ENCODE data around the gene TBC1D12. TPM values are rescaled to one million over a fixed set of nuclear protein-coding genes. Genes with fewer than 3 reads are reported as not detected.
A peak's percentile ranks its signal among the peaks of the same experiment; 100 is the strongest.

Gene TBC1D12
- polyA plus RNA-seq, 3 donors = 16.9 to 22.4 (median 19.9) TPM

DNA sequence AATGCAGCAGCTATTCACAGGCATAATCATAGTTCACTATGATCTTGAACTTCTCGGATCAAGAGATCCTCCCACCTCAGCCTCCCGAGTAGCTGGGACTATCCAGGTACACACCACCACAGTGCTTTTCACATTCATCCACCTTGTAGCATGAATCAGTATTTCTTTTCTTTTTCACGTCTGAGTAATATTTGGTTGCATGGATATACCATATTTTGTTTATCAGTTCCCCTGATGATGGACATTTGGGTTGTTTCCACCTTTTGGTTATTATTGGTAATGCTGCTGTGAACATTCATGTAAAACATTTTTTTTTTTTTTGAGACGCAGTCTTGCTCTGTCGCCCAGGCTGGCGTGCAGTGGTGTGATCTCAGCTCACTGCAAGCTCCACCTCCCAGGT, 3.6 kb upstream of the TBC1D12 start:
- DNase-seq (ENCODE audit: extremely low read depth in 1 of 11, low read depth in 9 of 11, low spot score in 4 of 11) = no peak

DNA sequence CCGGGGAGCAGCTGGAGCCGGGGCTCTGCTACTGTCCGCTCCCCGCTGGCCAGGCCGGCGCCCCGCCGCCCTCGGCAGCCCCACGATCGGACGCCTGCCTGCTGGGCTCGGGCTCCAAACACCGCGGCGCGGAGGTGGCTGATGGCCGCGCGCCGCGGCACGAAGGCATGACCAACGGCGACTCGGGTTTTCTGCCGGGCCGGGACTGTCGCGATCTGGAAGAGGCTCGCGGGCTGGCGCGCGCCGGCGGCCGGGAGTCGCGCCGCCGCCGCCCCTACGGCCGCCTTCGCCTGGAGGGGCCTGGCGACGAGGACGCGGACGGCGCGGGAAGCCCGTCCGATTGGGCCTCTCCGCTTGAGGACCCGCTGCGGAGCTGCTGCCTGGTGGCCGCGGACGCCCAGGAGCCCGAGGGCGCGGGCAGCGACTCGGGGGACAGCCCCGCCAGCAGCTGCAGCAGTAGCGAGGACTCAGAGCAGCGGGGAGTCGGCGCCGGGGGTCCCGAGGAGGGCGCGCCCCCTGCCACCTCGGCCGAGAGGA, 570 bp downstream of the TBC1D12 start:
- peak in 8 of 11 donors; percentile 20 to 48 (median 38) for DNase-seq (ENCODE audit: extremely low read depth in 1 of 11, low read depth in 9 of 11, low spot score in 4 of 11)

DNA sequence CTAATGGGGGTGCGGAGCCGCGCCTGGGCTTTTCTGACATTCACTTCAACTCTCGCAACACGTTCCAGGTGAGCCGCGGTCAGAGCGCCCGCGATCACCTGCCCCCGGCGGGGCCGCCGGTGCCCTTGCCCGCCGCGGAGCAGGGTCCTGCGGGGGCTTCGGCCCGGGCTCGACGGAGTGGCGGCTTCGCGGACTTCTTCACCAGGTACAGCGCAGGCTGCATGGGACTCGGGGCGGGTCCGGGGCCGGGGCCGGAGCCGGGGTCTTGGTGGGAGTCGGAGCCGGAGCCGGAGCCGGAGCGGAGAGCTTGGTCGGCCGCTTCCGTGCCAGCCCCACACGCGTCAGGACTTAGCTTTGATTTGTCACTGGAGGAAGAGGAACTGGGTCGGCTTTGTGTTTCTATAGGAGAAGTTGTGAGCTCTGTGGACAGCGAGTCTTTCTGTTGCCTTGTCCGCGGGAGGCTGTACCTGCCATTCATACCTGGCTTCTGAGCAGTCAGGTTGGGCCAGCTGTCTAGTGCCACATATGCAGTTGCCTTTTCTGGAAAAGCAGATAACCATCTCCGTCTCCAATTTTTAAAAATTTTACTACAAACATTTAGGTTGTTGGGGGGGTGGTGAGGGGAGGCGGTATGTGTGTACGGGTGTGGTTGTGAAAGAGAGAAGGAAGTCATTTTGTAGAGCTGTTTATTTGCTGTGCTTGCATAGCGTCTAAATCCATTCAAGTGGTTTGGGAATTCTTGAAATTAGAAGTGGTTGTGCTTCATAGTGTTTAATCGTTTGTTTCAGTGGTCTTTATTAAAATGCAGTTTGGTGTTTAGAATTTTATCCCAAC, 1.3 kb downstream of the TBC1D12 start:
- DNase-seq (ENCODE audit: extremely low read depth in 1 of 11, low read depth in 9 of 11, low spot score in 4 of 11) = peak in 8 of 11 donors; percentile 36 to 64 (median 47)

DNA sequence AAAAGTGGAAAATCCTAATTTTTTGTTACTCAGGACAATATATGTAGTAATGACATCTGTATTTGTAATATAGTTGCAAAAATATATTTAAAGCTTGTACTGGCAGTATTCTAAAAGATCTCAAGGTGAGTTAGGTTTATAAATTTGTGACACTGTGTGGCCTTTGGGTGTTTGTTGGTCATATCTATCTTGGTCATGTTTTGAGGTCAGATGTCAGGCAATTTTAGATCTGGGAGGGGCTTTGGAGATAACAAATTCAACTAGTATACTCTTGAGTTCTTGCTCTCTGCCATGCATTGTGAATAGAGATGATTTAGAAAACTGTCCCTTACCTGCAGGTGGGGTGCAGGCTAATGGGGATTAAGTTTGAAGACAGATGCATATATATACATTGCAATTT, 3.1 kb downstream of the TBC1D12 start:
- no peak for DNase-seq (ENCODE audit: extremely low read depth in 1 of 11, low read depth in 9 of 11, low spot score in 4 of 11)

DNA sequence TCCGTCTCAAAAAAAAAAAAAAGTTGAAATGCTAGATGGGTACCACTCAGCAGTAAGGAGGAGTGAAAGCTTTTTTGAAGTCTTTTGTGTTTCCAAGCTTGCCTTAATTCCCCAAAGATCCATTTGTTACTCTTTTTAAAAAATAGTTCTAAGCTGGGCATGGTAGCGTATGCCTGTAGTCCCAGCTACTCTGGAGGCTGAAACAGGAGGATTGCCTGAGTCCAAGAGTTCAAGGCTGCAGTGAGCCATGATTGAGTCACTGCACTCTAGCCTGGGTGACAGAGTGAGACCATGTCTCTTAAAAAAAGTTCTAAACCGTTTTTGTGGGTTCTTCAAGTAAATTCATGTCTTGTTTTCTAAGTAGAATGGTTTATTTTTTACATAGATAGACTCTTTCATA, 5.3 kb downstream of the TBC1D12 start:
- no peak for DNase-seq (ENCODE audit: extremely low read depth in 1 of 11, low read depth in 9 of 11, low spot score in 4 of 11)

DNA sequence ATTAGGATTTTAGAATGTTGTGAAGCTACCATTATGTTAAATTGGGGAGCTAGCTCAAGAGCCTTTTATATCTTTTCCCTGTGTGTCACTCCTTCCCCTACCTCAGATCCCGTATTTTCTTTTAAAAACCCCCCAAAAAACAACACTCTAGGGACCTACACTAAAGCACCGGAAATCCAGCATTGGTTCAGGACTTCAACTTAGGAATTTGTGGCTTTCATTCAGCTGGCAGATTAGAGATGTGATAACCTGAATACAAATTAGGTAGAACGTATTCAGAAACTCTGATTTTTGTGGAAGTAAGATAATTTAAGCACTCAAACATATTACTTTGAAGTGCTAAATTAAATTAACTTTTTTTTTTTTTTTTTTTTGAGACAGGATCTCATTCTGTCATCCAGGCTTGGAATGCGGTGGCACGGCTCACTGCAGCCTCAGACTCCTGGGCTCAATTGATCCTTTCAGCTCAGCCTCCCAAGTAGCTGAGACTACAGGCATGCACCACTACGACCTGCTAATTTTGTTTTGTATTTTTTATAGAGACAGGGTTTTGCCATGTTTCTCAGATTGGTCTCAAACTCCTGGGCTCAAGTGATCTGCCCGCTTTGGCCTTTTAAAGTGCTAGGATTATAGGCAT, 6.8 kb downstream of the TBC1D12 start:
- peak in 1 of 11 donors; percentile 12 for DNase-seq (ENCODE audit: extremely low read depth in 1 of 11, low read depth in 9 of 11, low spot score in 4 of 11)

DNA sequence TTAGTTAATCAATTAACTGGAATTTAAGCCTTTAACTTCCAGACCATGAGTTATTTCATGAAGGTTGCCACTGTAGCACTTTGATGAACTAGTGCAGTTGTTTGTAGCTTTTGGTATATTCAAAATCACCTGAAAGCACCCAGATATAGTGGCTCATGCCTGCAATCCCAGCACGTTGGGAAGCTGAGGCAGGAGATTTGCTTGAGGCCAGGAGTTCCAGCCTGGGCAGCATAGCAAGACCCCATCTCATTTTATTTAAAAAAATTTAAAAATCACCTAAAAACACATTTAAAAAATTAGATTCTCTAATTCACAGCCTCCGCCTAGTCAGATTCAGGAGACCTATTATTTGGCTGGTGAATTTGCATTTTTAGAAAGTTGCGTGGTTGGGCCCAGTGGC, 9.0 kb downstream of the TBC1D12 start:
- no peak for DNase-seq (ENCODE audit: extremely low read depth in 1 of 11, low read depth in 9 of 11, low spot score in 4 of 11)

DNA sequence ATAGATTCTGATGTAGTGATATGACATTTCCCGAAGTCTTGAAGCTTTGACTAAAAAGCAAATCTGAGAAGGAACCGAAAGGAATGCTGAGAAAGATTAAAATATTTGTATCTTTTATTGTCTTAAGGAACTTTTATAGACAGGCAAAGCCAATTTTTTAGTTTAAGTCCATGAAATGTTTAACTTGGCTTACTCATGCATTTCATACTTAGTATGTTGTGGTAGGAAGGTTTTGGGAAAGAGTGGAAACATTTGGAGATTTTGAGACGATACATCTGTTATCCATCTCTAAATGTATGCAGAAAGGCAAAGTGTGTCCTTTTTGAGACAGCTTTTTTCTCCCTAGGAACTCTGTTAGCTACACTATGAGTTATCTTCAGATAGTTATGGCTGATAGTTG, 10.1 kb downstream of the TBC1D12 start:
- peak in 7 of 11 donors; percentile 15 to 69 (median 36) for DNase-seq (ENCODE audit: extremely low read depth in 1 of 11, low read depth in 9 of 11, low spot score in 4 of 11)

DNA sequence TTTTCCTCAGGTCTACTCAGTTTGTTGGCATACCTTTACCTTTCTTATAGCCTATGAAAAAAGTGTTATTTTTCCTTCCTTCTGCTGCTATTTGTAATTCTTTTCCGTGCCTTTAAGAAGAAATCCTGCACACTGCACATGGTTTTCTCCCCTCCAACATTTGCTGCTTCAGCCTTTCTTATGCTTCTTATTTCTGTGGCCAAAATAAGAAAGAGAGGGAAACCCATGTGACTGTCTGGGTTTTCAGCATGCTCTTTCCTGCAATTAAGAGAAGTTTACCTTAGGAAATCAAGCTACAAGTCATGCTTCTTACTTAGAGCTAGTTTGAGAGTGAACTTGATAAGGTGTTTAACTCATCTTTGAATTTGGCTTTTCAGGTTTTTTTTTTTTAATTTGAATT, 11.0 kb downstream of the TBC1D12 start:
- DNase-seq (ENCODE audit: extremely low read depth in 1 of 11, low read depth in 9 of 11, low spot score in 4 of 11) = no peak

DNA sequence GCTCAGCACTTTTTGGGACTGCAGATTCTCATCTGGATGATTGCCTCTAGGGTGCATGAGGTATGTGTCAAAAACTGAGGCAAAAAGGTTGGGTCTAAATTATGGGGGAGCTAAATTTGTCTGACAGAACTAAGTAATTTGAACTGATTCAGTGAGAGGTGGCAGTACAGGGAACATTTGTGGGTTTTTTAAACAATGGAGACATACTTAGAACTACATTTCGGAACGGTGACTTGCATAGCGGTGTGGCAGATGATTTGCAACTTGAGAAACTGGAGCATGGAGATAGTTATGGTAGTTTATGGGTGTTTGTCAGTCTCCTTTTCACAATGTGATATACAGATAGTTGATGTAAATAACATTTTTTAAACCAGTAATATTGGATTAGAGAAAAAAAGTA, 14.6 kb downstream of the TBC1D12 start:
- no peak for DNase-seq (ENCODE audit: extremely low read depth in 1 of 11, low read depth in 9 of 11, low spot score in 4 of 11)

DNA sequence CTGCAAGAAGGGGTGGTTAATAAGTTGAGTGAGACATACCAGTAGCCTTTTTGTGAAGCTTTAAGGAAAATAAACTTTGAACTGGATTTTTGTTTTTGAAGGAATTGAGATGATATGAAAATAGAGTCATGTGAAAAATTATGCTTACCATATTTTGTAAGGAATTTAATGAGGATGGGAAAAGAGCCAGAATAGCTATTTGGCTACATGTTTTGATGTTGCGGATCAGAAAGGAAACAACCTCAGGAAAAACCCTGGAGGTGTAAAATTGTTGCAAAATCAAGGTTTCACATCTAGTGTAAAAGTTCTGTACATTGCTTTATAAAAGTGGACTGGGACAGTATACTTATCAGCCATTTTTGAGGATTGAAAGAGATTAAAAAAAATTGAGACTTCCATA, 15.0 kb downstream of the TBC1D12 start:
- no peak for DNase-seq (ENCODE audit: extremely low read depth in 1 of 11, low read depth in 9 of 11, low spot score in 4 of 11)

DNA sequence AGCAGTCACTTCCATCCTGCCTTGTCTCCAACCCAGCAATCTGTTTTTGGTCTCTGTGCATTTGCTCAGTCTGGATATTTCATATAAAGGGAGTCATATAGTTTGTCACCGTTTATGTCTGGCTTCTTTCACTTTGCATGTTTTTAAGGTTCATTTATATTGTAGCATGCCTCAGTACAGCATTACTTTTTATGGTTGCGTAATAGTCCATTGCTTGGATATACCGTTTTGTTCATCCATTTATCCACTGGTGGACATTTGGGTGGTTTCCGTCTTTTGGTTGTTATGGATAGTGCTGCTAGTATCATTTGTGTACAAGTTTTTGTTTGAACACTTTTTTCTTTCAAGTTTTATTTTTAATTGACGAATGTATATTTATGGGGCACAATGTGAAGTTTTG, 18.2 kb downstream of the TBC1D12 start:
- no peak for DNase-seq (ENCODE audit: extremely low read depth in 1 of 11, low read depth in 9 of 11, low spot score in 4 of 11)

DNA sequence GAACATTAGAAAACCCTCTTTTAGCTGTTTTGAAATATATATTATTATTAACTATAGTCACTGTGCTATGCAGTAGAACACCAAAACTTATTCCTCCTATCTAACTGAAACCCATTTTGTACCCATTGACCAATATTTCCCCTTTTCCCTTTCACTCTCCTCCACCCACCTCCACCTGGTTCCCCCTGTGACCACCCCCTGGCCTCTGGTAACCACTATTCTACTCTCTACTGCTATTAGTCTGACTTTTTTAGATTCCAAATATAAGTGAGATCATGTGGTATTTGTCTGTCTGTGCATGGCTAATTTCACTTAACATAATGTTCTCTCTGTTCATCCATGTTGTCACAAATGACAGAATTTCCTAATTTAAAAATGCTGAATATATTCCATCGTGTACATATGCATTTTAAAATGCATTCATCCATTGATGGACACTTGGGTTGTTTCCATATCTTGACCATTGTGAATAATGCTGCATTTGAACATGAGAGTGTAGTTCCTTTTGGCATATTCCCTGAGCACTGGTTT, 18.7 kb downstream of the TBC1D12 start:
- no peak for DNase-seq (ENCODE audit: extremely low read depth in 1 of 11, low read depth in 9 of 11, low spot score in 4 of 11)

DNA sequence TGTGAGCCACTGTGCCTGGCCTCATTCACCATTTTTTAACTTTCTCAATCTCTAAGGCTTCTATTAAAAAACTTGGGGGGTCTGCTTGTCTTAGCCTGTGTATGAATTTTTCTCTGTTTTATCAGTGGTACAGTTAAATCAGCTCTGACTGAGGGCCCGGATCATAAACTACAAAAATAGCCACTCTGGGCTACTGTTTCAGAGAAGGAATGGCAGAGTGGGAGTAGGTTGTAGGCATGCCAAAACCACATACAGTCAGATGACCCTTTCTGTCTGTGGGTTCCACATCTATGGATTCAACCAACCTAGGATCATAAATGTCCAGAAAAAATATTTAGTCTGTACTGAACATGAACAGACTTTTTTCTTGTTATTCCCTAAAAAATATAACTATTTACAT, 21.3 kb downstream of the TBC1D12 start:
- no peak for DNase-seq (ENCODE audit: extremely low read depth in 1 of 11, low read depth in 9 of 11, low spot score in 4 of 11)

DNA sequence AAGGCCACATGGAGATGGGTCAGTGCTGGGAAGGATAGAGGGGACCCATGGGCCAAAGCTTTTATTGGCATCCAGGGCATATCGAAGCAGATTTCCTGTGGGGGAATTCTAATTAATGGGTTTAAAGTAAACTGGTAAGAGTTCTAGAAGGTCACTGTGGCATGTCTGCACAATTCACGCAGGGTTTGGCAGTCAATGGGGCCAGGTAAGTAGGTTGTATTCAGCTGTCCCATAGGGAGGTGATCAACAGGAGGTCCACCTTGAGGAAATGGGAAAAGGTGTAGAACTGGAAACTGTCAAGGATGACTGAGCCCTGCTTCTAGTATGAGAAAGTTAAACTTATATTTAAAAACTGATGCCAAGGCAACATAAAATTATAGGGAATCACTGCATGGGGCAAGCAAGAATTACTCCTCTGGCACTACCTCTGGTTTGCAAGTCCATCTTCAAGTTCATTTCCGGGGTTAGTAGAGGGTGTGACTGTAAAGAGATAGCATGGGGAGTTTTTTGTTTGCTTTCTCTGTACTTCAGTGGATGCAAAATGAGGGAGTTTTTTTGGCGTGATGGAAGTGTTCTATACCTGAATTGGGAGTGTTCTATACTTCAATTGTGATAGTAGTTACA, 22.5 kb downstream of the TBC1D12 start:
- no peak for DNase-seq (ENCODE audit: extremely low read depth in 1 of 11, low read depth in 9 of 11, low spot score in 4 of 11)

DNA sequence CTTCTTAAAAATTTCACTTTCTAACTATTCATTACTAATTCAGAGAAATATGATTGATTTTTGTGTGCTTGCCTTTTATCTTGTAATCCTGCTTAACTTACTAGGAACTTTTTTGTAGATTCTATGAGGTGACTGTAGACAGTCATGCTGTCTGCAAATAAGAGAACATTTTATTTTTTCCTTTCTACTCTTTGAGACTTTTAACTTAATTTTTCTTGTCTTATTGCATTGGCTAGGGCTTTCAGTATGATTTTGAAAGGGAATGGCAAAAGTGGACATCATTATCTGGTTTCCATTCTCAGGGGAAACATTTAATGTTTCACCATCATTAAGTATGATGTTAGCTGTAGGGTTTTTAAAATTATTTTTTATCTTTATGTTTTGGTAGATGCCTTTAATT, 23.6 kb downstream of the TBC1D12 start:
- no peak for DNase-seq (ENCODE audit: extremely low read depth in 1 of 11, low read depth in 9 of 11, low spot score in 4 of 11)

DNA sequence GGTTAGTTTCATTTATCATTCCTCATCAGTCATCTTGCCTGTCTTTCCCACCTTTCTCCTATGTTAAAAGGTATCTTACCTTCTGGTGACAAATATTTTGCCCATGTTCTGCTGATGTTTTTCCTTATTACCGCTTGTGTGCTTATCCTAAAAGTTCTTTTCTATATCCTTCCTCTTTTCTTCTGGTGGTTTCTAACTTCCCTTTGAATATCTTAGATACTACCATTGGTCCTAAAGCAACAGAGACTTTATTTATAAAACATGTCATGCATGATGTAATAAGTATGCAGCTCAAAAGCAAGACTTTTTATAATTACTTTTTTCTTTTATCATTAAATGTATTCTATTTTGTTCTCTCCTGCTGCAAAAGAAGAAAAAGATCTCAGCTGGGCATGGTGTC, 24.8 kb downstream of the TBC1D12 start:
- no peak for DNase-seq (ENCODE audit: extremely low read depth in 1 of 11, low read depth in 9 of 11, low spot score in 4 of 11)

DNA sequence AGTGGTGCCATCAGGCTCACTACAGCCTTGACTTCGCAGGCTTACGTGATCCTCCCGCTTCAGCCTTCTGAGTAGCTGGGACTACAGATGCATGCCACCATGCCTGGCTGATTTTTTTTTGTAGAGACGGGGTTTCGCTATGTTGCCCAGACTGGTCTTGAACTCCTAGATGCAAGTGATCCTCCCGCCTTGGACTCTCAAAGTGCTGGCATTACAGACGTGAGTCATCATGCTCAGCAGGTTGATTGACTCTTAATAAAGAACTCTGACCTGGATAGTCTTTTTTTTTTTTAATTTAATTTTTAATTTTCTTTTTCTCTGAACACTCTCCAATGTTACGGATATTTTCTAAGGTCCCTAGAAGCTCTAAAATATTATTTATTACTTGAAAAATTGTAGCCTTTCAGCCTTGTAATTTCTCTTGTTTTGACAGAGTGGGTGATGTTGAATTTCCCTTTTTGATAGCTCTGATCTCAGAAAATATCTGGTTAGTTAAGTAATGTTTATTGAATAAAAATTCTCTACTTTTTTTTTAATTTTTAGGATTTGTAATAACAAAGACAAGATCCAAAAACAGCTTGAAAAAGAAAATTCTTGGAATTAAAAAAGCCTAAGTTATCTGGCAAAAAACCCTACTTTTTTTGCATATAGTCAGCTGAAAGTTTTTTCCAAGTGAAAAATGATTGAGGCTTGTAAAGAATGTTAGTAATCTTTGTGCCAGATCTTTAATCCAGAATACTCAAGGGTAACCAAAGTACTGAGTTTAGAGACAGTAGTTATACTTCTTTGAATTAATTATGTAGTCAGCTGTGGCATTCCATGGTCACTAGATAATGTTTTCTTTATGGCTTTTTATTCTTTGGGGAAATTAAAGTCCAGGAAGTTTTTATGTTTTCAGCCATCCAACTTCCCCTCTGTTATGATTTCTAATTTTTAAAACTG, 26.7 kb downstream of the TBC1D12 start:
- DNase-seq (ENCODE audit: extremely low read depth in 1 of 11, low read depth in 9 of 11, low spot score in 4 of 11) = no peak

DNA sequence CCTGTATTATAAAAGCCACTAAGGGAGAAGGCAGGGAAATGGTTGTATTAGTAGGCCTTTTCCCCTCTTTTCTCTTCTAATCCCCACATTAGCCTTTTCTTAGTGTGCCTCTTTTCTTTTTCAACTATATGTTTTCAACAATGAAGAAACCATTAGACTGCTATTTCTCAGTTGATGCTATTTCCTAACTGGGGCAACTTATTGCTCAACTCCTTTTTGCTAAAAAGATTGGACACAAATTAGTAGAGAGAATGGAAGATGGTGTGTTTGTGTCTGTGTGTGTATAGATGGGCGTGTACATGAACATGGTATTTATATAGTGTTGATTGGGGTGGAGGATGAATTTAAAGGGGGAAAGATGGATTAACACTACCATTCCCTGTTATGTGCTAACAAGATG, 28.4 kb downstream of the TBC1D12 start:
- DNase-seq (ENCODE audit: extremely low read depth in 1 of 11, low read depth in 9 of 11, low spot score in 4 of 11) = no peak
